HG02588 (cell line): ENCODE measurements around the gene RUVBL2.

ENCODE experiments used
- ATAC-seq: cut with Tn5 transposase; IDR thresholded peaks from one replicate; pipeline ENCODE4 v1.9.1; 2021; ENCODE audit warnings: mild to moderate bottlenecking, moderate library complexity; ENCODE audit not compliant: unreplicated experiment

Gene RUVBL2

DNA sequence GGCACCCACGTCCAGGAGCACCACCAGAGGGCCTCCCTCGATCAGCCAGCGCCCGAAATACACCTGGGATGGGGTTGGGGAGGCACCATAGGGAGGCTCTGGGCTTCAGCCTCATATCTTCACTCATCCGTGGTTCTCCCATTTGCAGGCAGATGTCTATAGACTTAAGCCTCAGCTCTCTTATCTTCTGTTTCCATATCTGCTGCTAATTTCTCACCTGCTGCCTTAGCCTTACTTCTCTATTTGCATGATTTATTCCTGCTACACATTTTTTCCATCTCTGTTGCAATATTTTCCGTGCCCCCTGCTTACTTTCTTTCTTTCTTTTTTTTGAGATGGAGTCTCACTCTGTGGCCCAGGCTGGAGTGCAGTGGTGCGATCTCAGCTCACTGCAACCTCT, 6.4 kb upstream of the RUVBL2 start:
- ATAC-seq, result no peak

GRCh38 chr19:48988286-48988685, 5.4 kb upstream of the RUVBL2 start:
- ATAC-seq, result no peak

DNA sequence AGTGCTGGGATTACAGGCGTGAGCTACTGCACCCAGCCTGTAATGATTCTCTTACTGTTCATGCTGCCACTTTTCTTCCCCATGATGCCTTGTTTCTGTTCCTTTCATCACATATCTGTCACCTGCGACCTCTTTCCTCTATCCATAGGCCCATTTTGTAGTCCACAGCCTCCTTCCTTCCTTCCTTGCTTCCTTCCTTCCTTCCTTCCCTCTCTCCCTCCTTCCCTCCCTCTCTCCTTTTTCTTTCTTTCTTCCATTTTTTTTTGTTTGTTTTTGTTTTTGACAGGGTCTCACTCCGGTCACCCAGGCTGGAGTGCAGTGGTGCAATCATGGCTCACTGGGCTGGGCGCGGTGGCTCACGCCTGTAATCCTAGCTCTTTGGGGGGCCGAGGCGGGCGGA, 4.8 kb upstream of the RUVBL2 start:
- no peak for ATAC-seq

DNA sequence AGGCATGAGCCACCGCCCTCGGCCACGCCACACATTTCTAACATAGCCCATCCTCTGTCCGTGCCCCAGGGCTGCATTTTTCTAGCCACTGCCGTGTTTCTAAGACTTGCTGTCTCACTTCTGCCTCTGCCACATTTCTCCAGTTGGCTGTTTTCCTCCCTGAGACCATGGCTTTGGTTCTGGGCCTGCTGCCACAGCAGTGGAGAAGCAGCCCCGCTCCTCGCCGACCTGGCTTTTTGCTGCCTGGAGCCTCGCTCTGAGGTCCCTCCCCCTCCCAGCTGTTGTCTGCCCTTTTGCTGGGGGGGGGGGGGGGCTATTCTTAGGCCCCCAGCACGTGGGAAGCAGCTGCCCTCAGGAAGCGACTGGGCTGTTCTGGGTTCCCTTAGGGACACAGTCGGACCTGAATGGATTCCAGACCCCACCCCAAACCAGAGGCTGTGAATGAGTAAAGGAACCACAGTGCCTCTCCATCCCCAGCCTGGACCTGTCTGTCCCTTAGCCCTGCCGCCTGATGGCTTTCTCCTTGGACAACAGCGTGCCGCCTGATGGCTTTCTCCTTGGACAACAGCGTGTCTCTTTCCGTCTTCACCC, 3.9 kb upstream of the RUVBL2 start:
- ATAC-seq, result no peak

- ATAC-seq, result no peak
Measured at GRCh38 chr19:48990400-48990799, 3.3 kb upstream of the RUVBL2 start.

GRCh38 chr19:48991011-48991609, 2.6 kb upstream of the RUVBL2 start:
- ATAC-seq, result no peak

DNA sequence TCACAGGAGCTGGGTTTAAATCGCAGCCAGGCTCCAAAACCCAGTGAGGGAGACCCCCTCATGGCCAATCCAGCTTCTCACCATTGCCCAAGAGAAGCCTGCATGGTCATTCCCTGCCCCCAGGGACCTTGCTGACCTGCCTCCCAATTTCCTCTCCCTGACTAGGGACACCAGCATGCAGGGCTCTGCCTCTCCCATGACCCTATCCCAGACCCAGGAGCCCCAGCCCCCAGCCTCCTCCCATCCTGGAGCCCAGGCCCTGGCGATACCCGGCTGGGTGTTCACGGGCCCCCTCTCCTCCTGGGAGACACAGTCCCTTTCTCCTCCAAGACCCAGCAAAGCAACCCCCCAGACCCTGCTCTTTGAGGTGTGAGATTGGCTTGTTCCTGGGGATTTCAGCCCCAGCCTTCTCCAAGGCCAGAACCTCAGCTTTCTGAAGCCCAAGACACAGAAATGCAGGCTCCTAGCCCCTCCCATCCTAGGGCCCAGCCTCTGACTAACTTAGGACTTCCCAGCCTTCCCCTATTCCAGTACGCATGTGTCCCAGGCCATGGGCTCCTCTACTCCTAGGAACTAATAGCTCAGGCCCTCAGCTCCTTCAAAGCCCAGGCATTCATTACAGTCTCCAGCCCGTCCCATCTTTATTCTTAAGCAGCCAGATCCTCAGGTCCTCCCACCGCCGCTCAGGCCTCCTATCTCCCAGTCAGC, 1.7 kb upstream of the RUVBL2 start:
- ATAC-seq, result no peak

DNA sequence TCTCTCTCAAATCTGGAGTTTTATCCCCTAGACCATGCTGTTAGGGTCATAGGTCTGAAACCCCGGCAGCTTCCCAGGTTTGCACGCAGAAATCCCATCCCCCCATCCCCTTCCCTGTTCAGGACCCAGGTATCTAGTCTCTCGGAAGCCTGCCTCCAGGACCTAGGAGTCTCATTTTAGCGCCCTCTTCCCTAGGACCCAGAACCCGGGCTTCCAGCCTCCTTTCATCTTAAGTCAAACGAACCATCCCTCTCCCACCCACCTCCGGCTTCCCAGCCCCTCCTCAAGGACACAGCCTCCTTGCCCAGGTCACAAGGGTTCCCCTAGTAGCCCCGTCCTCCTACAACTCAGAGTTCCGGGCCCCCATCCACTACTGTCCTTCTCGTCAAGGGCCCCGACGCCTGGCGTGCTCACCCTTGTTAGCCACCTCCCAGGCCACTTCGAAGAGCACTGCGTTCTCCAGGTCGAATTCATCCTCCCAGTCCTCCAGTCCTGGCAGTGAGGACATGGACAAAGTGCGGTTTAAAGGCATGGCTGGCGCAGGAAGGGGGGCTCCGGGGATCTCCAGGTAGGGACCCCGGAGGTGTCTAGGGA, 1.0 kb upstream of the RUVBL2 start:
- ATAC-seq, result no peak

DNA sequence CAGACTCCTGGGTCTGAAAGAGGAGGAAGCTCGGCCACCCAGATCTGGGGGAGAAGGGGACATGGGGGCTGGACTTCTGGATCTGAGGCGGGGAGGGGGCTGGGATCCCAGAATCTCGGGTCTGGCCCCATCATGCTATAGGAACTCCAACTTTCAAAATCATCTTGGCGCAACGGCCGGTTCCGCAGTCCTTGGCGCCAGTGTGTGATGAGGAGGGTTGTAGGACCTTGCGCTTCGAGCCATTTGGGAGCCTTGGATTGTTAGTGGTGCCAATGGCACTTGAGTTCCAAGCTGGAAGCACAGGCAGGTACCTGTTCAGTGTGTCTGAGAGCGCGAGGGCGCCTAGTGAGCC, 324 bp downstream of the RUVBL2 start:
- ATAC-seq, result no peak

- no peak for ATAC-seq
Measured at GRCh38 chr19:48997972-48998371, 4.3 kb downstream of the RUVBL2 start.

DNA sequence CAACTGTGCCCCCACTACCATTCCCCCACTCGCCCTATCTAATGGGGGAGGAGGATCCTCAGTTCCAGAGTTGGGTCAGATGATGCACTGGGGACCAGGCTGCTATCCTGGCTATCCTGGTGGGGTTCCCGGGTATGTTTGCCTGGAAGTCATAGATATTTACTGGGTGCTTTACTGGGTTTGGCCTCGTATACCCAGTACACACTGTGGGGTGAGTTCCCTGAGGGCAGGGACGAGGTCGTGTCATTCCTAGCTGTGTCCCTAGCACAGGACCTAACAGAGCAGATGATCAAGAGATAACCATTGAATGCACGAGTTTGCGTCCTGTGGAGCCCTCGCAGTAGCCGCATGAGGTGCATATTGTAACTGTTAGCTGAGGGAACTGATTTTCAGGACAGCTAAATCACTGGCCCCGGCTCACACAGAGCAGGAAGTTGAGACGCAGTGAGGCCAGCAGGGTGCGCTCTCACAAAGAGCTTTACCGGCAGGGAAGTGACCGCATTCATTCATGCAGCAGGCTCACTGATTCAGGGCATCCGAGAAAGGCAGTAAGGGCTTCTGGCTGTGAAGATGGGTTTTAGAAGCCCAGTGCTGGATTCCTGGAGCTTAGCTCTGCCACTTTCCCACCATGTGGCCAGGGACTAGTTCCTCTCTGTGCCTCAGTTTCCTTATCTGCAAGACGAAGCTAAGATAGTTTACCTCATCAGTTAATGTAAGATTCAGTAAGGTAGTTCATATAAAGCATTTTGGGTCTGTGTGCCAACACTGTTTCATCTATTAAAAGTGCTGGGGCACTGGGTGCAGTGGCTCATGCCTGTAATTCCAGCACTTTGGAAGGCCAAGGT, 6.0 kb downstream of the RUVBL2 start:
- no peak for ATAC-seq

DNA sequence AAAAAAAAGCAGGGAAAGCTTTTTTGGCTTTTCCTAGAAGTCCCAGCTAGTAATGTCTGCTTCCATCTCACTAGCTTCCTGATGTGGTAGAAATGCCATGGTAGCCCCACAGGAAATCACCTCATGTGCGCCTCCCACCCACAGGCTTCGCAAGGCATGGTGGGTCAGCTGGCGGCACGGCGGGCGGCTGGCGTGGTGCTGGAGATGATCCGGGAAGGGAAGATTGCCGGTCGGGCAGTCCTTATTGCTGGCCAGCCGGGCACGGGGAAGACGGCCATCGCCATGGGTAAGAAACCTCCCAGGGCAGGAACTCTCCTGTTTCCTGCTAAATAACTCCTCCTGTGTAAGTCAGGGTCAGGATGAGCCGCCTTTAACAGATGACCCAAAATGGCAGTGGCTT, 10.4 kb downstream of the RUVBL2 start:
- no peak for ATAC-seq

DNA sequence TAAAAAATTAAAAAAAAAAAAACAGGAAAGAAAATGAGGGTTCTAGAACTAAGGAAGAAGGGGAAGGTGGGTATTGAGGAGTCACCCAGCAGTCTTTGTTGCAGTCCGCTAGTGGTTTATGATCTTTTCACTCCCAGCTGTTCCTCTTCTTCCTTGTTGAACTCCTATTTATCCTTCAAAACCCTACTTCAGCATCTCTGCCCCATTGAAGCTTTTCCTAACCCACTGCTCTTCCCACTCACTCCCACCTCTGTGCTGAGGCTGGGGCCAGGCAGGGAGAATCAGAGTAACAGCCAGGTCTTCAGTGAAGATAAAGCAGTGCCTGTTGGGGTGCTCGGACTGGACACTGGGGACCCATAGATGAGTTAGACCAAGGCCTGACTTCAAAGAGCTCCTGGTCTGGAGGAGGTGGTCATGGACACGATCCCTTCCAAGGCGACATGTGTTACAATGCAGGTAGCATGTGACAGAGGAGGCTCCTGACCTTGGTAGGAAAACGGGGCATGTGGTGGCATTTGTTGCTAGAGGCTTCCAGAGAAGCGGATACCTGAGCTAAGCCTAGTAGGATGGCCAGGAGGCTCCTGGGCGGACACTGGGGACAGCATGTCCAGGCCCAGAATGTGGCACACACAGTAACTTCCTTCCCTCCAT, 11.4 kb downstream of the RUVBL2 start:
- no peak for ATAC-seq

DNA sequence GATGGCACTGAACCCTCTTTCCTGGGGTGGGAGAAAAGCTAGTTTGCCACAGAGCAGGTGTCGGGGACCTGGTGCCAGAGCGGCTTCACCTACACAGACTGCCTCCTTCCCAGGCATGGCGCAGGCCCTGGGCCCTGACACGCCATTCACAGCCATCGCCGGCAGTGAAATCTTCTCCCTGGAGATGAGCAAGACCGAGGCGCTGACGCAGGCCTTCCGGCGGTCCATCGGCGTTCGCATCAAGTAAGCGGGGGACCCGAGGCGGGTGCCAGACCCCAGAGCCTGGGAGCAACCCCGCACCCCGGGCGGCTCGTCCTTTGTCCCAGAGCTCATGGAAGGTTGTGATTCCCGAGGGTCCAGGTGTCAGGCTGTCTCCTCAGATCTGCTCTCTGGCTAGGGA, 13.2 kb downstream of the RUVBL2 start:
- ATAC-seq, result no peak

- ATAC-seq, result no peak
Measured at GRCh38 chr19:49009828-49010227, 16.1 kb downstream of the RUVBL2 start.

- ATAC-seq, result no peak
Measured at GRCh38 chr19:49010453-49010852, 16.8 kb downstream of the RUVBL2 start.

DNA sequence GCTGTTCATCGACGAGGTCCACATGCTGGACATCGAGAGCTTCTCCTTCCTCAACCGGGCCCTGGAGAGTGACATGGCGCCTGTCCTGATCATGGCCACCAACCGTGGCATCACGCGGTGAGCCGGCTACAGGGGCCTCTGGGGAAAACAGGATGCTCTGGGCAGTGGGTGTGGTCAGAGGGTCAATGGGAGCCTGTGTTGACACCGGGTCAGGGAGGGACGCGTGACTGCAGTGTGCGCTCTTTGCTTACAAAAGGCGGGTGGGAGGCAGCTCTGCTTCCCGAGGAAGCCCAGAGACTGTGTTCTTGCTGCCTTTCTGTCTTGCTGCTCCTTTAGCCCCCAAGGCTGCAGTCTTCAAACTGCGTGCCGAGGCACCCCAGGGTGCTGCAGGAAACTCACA, 17.5 kb downstream of the RUVBL2 start:
- no peak for ATAC-seq

DNA sequence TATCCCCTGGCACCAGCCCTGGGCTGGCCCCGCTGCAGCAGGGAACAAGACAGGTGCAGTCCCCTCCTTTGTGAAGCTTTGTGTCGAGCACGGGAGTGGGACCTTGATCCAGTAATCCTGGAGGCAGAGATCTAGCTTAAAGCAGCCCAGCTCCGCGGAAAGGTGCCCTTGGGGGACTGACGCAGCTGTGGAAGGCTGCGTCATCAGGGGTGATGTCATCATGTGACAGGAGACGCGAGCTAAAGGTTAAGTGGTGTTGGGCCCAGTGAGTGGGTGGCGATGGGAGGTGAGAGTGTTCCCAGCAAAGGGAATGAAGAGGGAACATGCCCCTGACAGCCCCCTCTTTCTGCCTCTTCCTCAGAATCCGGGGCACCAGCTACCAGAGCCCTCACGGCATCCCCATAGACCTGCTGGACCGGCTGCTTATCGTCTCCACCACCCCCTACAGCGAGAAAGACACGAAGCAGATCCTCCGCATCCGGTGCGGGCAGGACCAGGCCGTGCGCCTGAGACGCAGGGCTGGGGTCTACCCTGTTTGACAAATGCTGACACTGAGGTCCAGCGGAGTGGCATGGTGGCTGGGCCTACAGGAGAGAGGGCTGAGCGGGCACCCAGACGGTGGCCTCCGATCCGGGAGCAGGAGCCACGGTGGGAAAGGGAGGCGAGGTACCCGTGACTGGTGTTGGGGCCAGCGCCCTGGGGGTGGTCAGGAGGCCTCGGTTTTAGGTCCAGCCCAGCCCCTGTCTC, 20.6 kb downstream of the RUVBL2 start:
- ATAC-seq, result no peak

GRCh38 chr19:49014870-49015255, 21.2 kb downstream of the RUVBL2 start:
- no peak for ATAC-seq
